Measurements from ENCODE around the gene UHMK1.
"Not testable (repeated sequence)": the region's sequence is repeated elsewhere in the genome, so short reads cannot be mapped to it uniquely, and the experiment has no call there.

The UHMK1 gene

GRCh38 chr1:162570718-162571117 lies 73.1 kb downstream of the UHMK1 start:
- no peak for DNase-seq (ENCODE audit: low read depth)
- H3K4me3 ChIP-seq (ENCODE audit: control insufficient read depth, low read depth, low read length), result no peak overlapping the region
- TF ChIP-seq CTCF (conservative IDR thresholded peaks at IDR 0.05; ENCODE audit: control insufficient read depth, insufficient read depth, low read depth, low read length), result no peak

GRCh38 chr1:162571121-162571520 lies 73.5 kb downstream of the UHMK1 start:
- not testable (repeated sequence) for H3K4me3 ChIP-seq (ENCODE audit: control insufficient read depth, low read depth, low read length); DNase-seq (ENCODE audit: low read depth)

GRCh38 chr1:162571696-162572095 lies 74.1 kb downstream of the UHMK1 start:
- TF ChIP-seq CTCF (conservative IDR thresholded peaks at IDR 0.05; ENCODE audit: control insufficient read depth, insufficient read depth, low read depth, low read length), result no peak
- no peak overlapping the region for H3K4me3 ChIP-seq (ENCODE audit: control insufficient read depth, low read depth, low read length)
- no peak for DNase-seq (ENCODE audit: low read depth)

GRCh38 chr1:162573136-162573535 lies 75.5 kb downstream of the UHMK1 start:
- TF ChIP-seq CTCF (conservative IDR thresholded peaks at IDR 0.05; ENCODE audit: control insufficient read depth, insufficient read depth, low read depth, low read length), result no peak

GRCh38 chr1:162578071-162578700 lies 80.6 kb downstream of the UHMK1 start:
- no peak for TF ChIP-seq CTCF (conservative IDR thresholded peaks at IDR 0.05; ENCODE audit: control insufficient read depth, insufficient read depth, low read depth, low read length)
- no peak for DNase-seq (ENCODE audit: low read depth)
- H3K4me3 ChIP-seq (ENCODE audit: control insufficient read depth, low read depth, low read length), result no peak overlapping the region

More at GRCh38 chr1:162573136-162573535, 75.5 kb downstream of the UHMK1 start:
- DNase-seq (ENCODE audit: low read depth), result no peak
- H3K4me3 ChIP-seq (ENCODE audit: control insufficient read depth, low read depth, low read length), result no peak overlapping the region

- DNase-seq (ENCODE audit: low read depth), result no peak
- TF ChIP-seq CTCF (conservative IDR thresholded peaks at IDR 0.05; ENCODE audit: control insufficient read depth, insufficient read depth, low read depth, low read length), result no peak
- H3K4me3 ChIP-seq (ENCODE audit: control insufficient read depth, low read depth, low read length), result no peak overlapping the region
Observed at GRCh38 chr1:162578936-162579335, 81.3 kb downstream of the UHMK1 start.

All from fibroblast of mammary gland (primary cell).